CD1c-positive myeloid dendritic cell (primary cell): ENCODE results near the gene SNRPB.

Experiments used
- DNase-seq: peaks from one replicate; pipeline ENCODE4 v3.0.0-alpha.2; 2016; ENCODE audit errors: extremely low spot score

Gene SNRPB

DNA sequence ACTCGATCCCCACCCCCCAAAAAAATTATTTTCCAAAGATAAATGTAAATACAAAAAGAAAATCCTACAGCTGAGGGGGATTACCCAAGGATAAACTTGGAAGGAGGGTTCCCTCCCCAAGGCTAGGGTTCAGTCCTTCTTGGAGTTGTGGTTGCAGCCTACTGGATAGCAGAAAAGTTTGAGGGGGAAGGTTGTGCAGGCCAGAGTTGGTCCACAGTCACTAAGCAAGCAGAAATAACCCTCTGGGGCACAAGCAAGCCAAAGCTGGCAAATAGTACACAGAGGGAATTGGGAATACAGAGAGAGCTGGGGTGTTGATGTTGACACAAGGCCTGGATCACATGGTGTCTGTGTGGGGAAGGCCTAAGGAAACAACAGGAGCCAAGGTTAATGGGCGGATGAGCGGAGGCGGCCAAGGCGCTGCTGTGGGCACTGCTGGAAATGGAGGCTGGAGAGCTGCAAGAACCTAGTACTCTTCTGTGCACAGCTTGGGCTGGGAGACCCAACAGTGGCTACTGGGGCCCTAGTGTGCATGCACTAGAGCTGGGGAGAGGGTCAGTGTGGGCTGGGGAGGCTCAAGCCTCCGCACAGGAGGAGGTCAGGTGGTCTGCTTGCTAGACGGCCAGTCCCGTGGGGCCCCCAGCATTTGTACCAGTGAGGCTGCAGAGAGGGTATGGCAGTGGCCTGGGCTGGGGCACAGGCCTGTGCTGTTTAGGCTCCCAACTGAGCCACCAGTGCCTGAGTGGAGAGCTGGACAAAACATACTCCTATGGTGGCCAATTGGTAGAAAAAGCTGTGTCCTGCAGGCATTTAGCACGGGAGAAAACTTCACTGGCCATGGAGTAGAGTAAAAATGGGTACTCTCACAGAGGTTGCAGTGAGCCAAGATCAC is 5.5 kb upstream of the SNRPB start:
- DNase-seq, result no peak

DNA sequence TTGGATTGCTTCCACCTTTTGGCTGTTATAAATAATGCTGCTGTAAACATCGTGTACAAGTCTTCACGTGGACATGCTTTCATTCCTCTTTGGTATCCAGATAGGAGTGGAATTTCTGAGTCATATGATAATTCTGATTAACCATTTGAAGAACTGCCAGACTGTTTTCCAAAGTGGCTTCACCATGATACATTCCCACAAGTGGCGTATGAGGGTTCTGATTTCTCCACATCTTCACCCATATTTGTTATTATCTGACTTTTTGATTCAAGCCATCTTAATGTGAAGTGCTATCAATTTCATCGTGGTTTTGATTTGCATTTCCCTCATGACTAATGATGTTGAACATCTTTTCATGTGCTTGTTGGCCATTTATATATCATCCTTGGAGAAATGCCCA is 2.9 kb upstream of the SNRPB start:
- no peak for DNase-seq

DNA sequence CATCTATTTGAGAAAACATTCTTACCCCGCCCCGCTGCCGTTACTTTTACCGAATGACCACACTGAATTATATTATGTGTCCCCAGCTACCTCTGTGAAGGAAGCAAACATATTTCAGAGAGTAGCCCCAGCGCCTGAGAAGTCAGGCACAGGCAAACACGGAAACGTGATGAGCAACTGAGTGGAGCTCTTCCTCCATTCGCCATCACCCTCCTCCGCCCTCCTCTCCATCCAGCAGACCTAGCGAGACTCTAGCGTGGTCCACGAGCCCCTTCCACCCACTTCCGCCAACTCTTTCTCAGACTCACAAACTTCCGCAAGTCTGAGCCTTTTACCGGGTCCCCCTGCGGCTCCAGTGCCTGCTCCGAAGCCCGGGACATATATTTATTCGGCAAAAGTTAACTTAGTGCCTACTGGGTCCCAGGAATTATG is 582 bp downstream of the SNRPB start:
- DNase-seq, result peak; percentile 69

DNA sequence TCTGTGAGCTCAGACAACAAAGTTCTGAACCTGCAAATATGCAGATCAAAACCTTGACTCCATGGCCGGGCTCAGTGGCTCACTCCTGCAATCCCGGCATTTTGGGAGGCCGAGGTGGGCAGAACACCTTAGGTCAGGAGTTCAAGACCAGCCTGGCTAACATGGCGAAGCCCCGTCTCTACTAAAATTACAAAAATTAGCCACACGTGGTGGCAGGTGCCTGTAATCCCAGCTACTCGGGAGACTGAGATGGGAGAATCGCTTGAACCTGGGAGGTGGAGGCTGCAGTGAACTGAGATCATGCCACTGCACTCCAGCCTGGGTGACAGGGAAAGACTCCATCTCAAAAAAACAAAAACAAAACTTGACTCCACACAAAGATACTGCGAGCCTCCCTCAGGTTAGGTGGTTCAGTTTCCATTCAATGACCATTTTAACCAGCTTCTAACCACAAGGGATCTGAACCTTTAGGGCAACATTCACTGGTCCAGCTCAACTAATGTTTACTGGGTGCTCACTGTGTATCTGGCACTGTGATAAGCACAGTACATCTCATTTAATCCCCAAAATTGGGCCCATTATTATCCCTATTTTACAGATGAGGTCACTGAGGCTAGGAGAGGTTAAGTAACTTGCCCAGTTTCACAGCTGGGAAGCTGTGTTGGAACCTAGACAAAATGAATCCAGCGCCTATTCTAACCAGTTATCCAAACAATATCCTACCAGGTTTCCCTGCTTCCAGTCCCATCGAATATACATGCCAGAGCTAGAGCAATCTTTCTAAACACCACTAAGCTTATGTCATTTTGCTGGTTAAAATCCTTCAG is 1.8 kb downstream of the SNRPB start:
- DNase-seq, result no peak

DNA sequence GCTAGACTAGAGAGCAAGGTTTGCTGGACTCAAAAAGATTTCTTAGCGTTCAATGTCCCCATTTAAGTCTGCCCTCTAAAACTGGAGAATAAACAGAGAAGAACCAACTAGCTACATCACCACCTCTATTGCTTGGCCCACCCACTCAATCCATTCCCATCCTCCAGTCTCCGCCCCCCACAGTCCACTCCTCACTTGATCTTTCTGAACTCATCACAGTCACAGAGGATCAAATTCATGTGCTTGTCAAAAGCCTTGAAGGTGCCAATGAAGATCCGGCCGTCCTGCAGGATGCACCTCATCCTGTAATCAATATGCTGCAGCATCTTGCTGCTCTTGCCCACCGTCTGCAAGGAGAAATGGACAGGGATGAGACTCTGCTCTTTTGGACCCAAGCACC is 3.2 kb downstream of the SNRPB start:
- no peak for DNase-seq

DNA sequence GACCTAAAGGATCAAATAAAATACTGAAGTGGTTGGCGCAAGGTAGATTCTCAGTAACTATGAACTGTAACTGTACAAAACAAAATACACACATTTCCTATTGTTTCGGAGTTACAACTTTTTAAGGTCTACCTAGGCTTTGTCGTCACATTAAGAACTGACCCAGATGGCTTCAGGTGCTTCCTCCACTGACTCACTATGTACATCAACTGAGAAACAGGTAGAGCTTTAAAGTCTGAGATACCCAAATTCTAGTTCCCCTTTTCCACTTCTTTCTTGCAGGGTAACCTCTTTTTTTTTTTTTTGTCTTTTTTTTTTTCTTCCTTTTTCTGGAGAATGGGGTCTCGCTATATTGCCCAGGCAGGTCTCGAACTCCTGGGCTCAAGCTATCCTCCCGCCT is 5.5 kb downstream of the SNRPB start:
- DNase-seq, result no peak

DNA sequence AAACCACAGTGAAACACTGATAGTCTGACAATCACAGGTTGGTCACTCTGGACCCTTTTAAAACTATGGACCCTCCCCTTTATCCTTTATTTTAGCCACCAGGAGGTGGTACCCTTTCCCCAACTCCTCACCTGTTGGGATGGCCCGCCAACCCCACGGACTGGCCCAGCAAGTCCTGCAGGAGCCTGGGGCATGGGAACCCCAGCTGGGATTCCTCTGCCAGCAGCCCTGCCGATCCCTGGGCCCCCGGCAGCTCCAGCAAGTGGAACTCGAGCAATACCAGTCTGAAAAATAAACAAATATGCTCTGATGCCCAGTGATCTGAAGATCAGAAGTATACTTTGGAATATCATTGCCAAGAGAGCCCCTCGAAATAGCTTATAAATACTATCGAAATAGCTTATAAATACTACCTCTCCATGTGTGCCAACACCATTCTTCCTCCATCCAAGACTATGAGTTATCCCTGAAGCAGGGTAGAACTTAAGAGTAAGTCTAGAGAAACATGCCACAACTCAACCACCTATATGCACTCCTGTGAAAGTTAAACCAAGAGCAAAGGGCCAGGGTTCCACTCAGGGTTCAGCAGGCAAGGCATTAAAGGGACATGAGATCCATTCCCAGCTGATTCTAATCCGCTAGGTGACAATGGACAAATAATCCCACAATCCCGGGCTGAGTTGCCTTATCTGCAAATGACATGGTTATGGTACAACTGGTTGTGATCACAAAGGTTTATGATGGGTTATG is 6.8 kb downstream of the SNRPB start:
- no peak for DNase-seq

DNA sequence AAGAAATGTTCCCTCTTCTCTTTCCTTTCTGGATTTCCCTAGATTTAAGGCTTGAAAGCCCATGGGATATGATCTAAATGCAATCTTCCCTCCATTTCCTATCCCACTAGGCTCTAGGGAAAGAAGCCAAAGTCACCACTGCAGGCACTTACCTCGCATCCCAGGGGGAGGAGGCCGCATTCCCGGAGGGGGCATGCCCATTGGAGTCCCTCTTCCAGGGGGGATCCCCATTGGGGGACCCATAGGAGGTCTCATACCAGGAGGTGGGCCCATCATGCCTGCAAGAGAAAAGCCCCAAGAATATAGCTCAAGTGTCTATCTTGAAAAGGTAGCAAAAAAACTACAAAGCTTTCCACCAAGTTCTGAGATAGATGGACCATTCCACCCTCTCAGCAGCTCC is 8.1 kb downstream of the SNRPB start:
- no peak for DNase-seq

DNA sequence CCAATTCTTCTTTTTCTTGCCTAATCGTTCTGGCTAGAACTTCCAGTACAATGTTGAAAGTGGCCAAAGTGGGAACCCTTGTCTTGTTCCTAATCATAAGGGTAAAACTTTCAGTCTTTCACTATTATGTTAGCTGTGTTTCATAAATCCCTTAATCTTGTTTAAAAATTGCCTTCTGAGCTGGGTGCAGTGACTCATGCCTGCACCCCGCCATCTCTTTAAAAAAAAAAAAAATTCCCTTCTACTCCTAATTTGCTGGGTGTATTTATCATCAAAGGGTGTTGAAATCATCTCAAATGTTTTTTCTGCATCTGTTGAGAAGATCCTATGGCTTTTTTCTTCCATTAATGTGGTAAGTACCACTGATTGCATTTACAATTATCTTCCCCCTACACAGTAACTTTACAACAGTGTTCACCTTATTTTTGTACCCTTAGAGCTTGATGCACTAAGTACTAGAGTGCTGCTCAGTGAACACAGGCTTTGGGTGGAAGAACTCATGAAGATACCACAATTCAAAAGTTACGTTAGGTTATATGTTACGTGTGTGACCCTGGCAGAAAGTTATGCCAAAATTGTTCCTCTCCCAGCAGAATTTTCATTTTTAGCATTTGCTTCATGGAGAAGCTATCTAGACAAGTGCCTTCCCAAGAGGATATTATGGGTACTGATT is 9.7 kb downstream of the SNRPB start:
- no peak for DNase-seq

DNA sequence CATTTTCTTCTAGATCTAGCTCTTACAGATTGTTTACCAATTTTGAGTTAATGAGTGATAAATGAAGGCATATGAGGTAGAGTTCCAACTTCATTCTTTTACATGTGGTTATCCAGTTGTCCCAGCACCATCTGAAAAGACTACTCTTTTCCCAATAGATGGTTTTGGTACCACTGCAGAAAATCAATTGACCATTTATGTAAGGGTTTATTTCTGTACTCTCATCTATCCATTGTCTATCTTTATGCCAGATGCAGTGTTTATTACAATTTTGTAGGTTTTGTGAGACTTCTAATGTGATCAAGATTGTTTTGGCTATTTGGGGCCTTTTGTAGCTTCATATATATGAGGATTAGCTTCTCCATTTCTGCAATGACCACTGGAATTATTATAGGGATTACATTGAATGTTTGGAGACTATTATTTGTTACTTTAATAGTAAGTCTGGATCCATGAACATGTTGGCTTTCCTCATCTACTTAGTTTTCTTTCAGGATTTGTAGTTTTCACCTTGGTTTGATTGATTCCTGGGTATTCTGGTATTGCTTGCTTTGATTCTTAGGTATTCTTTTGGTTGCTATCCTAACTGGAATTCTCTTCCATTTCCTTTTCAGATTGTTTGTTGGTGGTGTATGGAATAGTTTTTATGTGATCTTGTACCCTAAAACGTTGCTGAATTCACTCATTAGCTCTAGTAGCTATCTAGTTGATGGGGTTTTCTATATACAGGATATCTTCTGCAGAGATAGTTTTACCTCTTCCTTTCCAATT is 10.4 kb downstream of the SNRPB start:
- DNase-seq, result no peak

DNA sequence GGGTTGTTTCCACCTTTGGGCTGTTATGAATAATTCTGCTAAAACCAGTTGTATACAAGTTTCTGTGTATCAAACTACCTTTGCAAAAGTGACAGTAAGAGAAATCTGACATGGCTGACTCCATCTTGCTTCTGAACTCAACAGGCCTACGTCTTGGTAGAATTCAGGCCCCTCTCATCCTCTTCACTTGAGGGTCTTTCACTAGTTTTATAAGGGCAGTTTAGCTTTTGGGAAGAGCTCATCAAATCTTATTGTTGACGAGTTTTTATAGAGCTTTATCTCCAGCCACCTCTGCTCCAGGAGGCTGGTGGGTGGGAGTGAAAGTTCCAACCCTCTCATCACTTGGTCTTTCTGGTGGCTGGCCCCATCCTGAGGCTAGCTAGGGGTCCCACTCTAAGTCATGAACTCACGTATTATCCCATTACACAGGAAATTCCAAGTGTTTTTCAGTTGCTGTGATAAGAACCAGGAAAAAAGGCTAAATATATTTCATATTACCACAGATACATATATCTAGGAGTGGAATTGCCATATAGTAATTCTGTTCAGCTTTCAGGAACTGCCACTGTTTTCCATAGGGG is 11.6 kb downstream of the SNRPB start:
- DNase-seq, result no peak

DNA sequence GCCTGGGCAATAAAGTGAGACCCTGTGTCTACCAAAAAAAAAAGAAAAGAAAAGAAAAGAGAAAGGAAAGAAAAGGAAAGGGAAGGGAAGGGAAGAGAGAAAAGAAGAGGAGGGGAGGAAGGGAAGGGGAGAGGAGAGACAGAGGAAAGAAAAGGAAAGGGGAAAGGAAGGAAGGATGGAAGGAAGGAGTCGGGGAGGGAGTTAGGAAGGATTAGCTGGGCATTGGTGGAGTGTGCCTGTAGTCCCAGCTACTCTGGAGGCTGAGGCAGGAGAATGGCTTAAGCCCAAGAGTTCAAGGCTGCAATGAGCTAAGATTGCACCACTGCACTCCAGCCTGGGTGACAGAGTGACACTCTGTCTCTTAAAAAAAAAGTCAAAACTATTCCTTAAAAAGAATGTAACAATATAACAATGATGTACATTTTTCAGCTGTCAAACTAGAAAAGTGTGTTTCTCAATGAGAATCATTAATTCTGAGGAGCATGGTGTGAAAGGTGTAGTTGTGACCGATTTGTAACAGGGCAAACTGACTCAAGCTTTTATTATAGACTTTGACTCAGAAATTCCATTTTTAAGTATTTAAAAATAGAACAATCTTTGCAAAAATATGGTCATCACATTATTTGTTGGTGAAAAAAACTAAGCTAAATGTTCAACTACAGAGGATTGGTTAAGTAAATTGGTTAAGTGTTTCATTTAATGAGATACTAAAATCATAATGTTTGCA is 14.7 kb downstream of the SNRPB start:
- DNase-seq, result no peak

DNA sequence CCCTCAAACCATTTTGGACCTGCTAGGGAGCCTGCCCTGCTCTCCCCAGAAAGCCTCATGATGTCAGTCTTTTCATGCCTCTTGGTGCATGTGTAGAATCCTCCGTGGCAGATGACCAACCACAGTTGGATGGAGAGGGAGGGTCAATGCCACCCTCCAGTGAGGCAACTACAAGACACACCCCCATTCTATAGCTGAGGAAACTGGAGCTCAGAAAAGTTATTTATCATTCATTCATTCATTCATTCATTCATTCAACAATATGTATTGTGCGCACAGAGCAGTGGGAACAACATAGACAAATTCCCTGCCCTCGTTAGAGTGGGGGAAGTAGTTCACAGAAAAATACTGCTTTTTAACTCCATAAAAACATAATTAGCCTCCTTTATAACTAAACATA is 16.8 kb downstream of the SNRPB start:
- DNase-seq, result no peak

DNA sequence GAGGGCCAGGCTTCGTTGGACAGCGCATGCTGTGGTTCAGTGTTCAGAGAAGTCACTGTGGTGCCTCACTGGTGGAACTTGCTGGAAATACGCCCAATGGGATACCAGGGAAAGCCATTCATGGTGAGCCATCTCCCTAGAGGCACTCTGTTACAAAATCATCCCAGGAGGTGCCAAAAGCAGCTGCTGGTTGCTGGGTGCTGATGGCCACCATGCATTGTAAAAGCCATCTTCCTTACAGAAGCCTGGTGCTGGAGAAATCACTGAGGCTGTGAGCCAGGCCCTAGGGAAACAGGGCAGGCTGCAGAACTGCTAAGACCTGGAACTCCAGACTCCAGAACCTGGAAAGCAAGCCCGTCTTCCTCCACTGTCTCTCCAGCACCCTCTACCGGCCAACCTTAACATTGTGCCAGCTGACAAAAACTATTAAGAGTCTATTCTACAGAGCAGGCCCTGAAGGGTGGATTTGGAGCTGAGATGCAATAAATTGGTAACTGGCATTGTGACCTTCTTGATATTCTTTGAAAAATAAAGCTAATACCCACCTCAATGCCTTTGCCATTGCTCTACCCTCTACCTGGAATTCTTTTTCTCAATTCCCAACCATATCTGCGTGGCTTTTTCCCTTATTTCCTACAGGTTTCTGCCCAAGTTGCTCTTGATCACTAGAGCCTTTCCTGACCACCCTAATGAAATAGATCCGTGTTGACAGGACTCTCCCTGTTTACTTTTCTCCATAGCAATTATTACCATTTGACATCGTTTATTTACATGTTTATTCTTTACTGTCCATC is 18.5 kb downstream of the SNRPB start:
- DNase-seq, result peak; percentile 74

DNA sequence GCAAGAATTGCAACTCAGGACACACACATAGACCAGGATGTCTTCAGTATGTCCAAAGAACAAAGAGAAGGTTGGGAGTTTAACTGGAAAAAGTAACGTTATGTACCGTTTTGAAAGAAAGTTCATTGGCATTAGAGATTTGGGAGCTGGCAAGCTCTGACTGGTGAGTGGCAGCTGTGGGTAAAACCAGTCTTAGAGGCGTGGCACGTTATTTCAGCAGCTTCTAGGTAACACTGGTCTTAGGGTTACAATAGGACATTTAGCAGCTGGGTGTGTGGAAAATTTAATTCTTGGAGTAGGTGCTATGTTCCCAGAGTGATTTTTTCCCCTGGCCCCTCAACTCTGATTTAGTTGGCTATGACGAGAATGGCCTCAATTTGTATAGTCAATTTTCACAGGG is 19.2 kb downstream of the SNRPB start:
- no peak for DNase-seq

DNA sequence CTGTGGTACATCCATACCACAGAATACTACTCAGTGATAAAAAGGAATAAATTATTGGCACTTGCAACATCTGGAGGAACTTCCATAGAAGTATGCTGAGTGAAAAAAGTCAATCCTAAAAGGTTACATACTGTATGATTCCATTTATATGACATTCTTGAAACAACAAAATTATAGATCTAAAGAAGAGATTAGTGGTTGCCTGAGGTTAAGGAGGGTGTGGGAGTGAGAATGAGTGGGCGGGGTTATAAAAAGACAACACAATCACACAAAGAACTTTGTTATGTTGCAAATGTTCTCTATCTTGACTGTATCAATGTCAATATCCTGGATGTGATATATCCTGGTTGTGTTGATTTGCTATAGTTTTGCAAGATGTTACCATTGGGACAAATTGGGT is 21.2 kb downstream of the SNRPB start:
- DNase-seq, result peak; percentile 10

DNA sequence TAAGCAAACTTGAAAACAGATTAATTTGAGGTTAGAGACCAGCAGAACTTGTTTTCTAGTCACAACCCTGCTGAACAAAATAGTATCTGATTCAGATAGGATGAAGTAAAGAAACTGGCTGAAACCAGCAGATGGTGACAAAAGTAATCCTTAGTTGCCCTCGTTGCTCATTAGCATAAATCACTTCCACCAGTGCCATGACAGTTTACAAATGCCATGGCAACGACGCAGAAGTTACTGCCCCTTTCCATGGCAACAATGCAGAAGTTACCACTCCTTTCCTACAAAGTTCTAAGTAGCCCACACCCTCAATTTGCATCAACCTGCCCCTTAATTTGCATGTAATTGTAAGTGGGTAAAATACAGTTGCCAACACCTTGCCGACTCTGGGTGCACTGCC is 23.7 kb downstream of the SNRPB start:
- DNase-seq, result peak; percentile 85

DNA sequence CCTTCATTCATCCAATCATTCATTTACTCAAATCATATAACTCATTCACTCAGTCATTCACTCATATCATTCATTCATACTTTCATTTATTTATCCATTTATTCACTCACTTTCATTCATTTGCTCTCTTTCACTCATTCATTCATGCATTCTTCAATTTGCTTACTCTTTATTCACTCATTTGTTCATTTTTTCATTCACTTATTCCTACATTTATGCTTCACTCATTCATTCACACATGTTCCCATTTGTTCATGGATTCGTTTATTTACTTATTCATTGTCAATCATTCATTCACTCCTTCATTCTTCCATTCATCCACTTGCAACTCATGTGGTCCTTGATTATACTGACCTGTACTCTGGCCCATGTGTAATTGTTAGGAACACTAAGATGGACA is 39.4 kb downstream of the SNRPB start:
- DNase-seq, result no peak

DNA sequence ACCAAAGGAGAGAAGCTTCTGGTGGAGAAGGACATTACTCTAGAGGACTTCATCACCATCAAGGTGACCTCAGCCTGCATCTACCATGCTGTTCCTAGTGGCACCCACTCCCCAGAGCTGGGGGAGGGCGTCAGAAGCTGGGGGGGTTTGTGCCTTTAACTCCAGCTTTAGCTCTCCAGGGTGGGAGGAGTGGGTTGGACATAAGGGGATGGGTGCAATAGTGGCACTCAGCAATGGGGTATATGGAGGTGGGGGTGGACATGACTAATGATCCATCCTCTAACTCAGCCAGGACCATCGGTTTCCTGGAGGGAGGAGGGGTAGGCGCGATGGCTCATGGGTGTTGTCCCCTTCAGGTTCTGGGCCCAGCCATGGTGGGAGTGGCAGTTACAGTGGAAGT is 40.1 kb downstream of the SNRPB start:
- no peak for DNase-seq
